Smooth muscle cell of the coronary artery (primary cell): Measurements from ENCODE around the gene WDR37. TPM values are rescaled to one million over a fixed set of nuclear protein-coding genes. Genes with fewer than 3 reads are reported as not detected.

Experiments used
- total RNA-seq: library from RNA; depleted of rRNA; stranded (reverse); fragments of >200 nt; gene quantifications from 2 replicates; pipeline ENCODE4 v1.2.3, GENCODE V29; 2014; ENCODE audit warnings: low replicate concordance

WDR37 gene, protein sequence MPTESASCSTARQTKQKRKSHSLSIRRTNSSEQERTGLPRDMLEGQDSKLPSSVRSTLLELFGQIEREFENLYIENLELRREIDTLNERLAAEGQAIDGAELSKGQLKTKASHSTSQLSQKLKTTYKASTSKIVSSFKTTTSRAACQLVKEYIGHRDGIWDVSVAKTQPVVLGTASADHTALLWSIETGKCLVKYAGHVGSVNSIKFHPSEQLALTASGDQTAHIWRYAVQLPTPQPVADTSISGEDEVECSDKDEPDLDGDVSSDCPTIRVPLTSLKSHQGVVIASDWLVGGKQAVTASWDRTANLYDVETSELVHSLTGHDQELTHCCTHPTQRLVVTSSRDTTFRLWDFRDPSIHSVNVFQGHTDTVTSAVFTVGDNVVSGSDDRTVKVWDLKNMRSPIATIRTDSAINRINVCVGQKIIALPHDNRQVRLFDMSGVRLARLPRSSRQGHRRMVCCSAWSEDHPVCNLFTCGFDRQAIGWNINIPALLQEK
- 12.5 and 17.7 TPM in 2 replicates for total RNA-seq

DNA sequence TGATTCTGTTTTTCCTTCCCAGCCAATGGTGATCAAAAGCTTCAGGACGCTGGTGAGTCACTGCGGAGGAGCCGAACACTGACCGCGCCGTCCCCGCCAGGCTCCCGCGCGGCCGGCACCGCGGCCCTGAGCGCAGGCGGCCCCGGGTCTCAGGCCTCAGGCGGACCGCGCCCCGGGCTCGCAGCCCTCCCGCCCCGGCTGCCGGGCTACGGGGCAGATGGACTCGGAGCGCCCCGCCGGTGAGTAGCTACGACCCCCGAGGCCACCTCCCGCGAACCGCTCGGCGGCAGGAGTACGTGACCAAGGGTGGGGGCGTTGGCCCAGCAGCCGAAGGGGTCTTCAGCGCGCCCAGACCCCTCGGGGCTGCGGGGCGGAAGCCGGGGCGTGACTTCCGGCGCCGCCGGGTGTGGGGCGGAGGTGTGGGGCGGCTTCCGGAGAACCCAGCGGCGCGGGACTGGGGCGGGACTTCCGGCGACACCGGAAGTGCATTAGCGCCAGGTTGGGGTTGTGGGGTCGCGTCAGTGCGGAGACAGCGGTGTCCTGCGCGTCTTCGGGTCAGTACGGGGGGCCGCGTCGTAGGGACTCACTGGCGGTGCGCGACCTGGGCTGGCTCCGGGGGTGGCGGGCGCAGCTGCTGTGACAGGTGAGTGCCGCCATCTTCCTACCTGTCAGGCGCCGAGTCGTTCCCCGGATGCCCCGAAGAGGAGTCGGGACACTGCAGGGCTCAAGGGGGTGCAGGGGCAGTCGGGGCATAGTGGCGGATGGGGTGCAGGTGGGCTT is at the start of gene WDR37:
WDR37 (plus strand) TSS at position 60 of the 780 bp plus-strand sequence. CDS start 15,771 bp downstream, outside the sequence.

DNA sequence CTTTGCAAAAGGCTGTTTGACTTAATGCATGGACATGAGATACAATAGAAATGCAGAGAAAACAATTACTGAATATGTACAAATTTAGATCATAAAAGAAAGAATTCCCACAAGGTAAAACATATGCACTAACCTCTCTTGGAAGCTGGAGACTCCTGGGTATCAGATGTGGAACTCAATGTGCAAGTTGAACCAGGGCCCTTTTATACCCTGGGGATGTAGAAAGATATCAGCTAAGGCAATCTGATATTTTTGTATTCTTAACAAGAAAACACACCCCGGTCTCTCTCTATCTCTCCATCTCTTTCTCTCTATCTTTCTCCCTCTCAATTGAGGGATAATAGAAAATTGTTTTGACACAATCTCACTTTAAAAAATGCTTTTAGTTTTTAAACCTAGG is 30.5 kb upstream of the WDR37 start, which contains the start of gene IDI2:
IDI2 (minus strand) TSS at position 177 of the 400 bp plus-strand sequence. CDS start 1,136 bp downstream, outside the sequence.

DNA sequence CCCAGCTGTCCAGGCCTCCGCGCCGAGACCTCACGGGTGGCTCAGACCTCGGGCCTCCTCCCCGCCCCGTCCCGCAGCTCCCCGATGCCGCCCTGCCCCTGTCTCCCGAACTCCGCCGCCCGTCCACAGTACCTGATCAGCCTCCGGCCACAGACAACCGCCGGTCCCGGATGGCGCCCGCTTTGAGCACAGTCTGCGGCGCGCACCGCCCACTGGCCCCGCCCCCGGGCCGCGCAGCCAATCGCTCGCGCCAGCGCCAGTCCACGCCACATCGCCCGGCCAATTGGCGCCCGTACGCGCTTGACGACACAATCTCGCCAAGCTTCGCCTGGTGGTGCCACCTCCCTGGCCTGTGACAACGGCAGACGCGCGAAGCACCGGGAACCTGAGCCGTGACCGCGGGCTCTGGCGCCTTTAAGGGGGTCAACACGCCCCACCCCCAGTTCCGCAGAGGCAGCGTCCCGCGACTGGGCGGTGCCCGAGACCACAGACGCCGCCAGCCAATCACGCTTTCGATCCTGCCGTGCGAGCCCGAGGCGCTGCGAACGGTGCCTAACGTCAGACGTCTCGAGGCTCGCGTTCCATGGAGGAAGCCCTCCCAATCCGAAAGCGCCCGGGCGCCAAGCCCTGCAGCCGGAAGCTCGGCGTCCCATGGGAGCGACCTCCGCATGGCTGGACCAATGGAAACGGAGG is 7.3 kb upstream of the WDR37 start, which contains the start of gene IDI1:
IDI1 (minus strand) TSS at position 388 of the 693 bp plus-strand sequence; CDS start at position 272, 116 bp downstream.

Other genes starting within 250 kb of the WDR37 start
- 14.5 and 20.7 TPM in 2 replicates for gene LARP4B, start 124.7 kb upstream of the WDR37 start, total RNA-seq
- gene GTPBP4, start 68.0 kb upstream of the WDR37 start, total RNA-seq, result 18.7 and 33.7 TPM in 2 replicates
- not detected in 2 replicates for gene IDI2, start 30.5 kb upstream of the WDR37 start, total RNA-seq
- 22.8 and 68.3 TPM in 2 replicates for gene IDI1, start 7.3 kb upstream of the WDR37 start, total RNA-seq